Suprapubic skin (tissue), 4 donors: Measurements from ENCODE around the gene RNU6-8.

ENCODE experiments used
- EP300 ChIP-seq: sonication (generic); formaldehyde crosslinking; IDR thresholded peaks from one replicate; pipeline ENCODE4 v1.6.1; 2017; ENCODE audit warnings: antibody characterized with exemption
- POLR2A ChIP-seq, 2 donors: fragments of 450-650 bp; IDR thresholded peaks; one replicate each; pipeline ENCODE4 v1.6.1; 2017; ENCODE audit warnings: antibody characterized with exemption in 2 of 2, mild to moderate bottlenecking in 2 of 2, moderate library complexity in 2 of 2
- POLR2AphosphoS5 ChIP-seq, 3 donors: sonication (generic); formaldehyde crosslinking; IDR thresholded peaks; one replicate each; pipeline ENCODE4 v1.6.1; 2017; ENCODE audit warnings: antibody characterized with exemption in 3 of 3
- TF ChIP-seq, protein P1 (sequence below), 2 donors: fragments of 200-600 bp in 1 of 2; fragments of 450-650 bp in 1 of 2; sonication (generic) in 1 of 2; IDR thresholded peaks; one replicate each; pipeline ENCODE4 v1.5.1; 2016 to 2019; ENCODE audit warnings: antibody characterized with exemption in 2 of 2, mild to moderate bottlenecking in 1 of 2, moderate library complexity in 1 of 2

DNA sequence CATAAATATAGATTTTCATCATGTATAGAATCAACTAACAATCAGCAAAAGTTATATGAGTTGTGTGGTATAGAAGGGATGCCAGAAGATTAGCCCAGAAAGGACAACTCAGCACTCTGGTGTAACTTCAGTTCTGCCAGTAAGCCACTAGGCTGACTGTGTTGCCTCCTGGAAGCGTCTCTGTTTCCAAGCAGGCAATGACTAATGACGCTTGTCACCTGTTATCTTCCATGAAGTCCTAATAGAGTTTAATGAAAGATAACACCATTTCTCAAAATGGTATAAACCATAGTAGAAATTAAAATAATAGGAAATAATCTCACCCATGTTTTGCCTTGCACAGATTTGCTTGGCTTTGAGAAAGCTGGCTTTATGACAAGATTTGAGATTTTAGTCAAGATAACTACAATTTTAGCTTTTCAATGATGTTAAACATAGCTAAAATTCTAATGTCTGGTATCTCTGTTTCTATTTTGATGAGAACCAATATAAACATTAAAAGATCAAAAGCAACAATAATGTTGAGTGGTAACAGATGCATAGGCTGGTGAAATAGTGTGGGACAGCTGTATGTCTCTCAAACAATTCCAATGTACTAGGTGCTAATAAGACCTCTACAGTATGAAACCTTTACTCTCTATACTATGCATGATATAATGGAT lies 10.2 kb downstream of the RNU6-8 start:
- TF ChIP-seq, protein P1, sequence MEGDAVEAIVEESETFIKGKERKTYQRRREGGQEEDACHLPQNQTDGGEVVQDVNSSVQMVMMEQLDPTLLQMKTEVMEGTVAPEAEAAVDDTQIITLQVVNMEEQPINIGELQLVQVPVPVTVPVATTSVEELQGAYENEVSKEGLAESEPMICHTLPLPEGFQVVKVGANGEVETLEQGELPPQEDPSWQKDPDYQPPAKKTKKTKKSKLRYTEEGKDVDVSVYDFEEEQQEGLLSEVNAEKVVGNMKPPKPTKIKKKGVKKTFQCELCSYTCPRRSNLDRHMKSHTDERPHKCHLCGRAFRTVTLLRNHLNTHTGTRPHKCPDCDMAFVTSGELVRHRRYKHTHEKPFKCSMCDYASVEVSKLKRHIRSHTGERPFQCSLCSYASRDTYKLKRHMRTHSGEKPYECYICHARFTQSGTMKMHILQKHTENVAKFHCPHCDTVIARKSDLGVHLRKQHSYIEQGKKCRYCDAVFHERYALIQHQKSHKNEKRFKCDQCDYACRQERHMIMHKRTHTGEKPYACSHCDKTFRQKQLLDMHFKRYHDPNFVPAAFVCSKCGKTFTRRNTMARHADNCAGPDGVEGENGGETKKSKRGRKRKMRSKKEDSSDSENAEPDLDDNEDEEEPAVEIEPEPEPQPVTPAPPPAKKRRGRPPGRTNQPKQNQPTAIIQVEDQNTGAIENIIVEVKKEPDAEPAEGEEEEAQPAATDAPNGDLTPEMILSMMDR (IDR thresholded peaks at IDR 0.05): no peak
- TF ChIP-seq POLR2AphosphoS5 (IDR thresholded peaks at IDR 0.05) (no peak), POLR2A (IDR thresholded peaks at IDR 0.05) (no peak), EP300 (no peak)
